A549 (cell line): ENCODE results near the gene PAPSS2.

ENCODE experiments used
- CEBPB ChIP-seq, 2 experiments: fragments of >200 bp in 1 of 2; sonication (Bioruptor Twin) in 1 of 2; formaldehyde crosslinking in 1 of 2; IDR thresholded peaks; 2 replicates each; pipeline ENCODE4 v1.6.1; 2012 to 2016
- HDAC2 ChIP-seq: fragments of 200-600 bp; sonication (generic); IDR thresholded peaks from 2 replicates; pipeline ENCODE4 v1.6.1; 2016
- MAZ ChIP-seq: fragments of 150-350 bp; IDR thresholded peaks from 2 replicates; pipeline ENCODE4 v1.6.1; 2014; ENCODE audit warnings: antibody characterized with exemption, low read depth, low read length, borderline replicate concordance
- POLR2A ChIP-seq: IDR thresholded peaks from 2 replicates; pipeline ENCODE4 v1.6.1; 2012; ENCODE audit warnings: mild to moderate bottlenecking, low read length
- POLR2AphosphoS2 ChIP-seq: conservative IDR thresholded peaks from 2 replicates; pipeline ENCODE4 v1.6.1; 2012; ENCODE audit warnings: low read length, improper control_type of control experiment, inconsistent platforms
- RAD21 ChIP-seq, 2 experiments: fragments of >200 bp in 1 of 2; sonication (Bioruptor Twin) in 1 of 2; formaldehyde crosslinking in 1 of 2; IDR thresholded peaks in 1 of 2; conservative IDR thresholded peaks in 1 of 2; 2 replicates in 1 of 2; 3 replicates in 1 of 2; pipeline ENCODE4 v1.6.1; 2012 to 2018; ENCODE audit warnings: inconsistent platforms in 1 of 2
- RFX5 ChIP-seq: fragments of 450-650 bp; IDR thresholded peaks from 2 replicates; pipeline ENCODE4 v1.7.1; 2014; ENCODE audit warnings: antibody characterized with exemption, mild to moderate bottlenecking, moderate library complexity
- TF ChIP-seq, protein P1 (sequence below): fragments of >200 bp; sonication (Bioruptor Twin); formaldehyde crosslinking; IDR thresholded peaks from 3 replicates; pipeline ENCODE4 v1.5.1; 2016

DNA sequence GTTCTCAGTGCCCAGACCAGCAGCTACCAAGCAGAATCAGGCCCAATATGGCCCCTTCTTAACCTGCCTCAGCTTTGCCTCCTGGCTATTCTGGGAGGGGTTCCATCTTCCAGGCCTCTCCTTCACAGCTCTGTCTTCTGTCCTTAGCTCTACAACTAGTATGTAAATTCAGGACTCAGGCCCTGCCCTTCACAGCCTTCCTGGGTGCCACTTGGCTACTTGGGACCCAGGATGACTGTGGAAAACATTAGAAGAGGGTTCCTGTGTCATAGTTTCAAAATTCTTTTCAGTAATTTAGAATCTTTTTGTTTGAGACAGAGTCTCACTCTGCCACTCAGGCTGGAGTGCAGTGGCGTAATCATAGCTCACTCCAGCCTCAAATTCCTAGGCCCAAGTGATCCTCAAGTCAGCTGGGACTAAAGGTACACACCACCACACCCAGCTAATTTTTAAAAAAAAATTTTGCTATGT lies 33.2 kb upstream of the PAPSS2 start:
- TF ChIP-seq, protein P1, sequence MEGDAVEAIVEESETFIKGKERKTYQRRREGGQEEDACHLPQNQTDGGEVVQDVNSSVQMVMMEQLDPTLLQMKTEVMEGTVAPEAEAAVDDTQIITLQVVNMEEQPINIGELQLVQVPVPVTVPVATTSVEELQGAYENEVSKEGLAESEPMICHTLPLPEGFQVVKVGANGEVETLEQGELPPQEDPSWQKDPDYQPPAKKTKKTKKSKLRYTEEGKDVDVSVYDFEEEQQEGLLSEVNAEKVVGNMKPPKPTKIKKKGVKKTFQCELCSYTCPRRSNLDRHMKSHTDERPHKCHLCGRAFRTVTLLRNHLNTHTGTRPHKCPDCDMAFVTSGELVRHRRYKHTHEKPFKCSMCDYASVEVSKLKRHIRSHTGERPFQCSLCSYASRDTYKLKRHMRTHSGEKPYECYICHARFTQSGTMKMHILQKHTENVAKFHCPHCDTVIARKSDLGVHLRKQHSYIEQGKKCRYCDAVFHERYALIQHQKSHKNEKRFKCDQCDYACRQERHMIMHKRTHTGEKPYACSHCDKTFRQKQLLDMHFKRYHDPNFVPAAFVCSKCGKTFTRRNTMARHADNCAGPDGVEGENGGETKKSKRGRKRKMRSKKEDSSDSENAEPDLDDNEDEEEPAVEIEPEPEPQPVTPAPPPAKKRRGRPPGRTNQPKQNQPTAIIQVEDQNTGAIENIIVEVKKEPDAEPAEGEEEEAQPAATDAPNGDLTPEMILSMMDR: no peak
- no peak for TF ChIP-seq POLR2AphosphoS2
- no peak for TF ChIP-seq POLR2A
- no peak for TF ChIP-seq RFX5
- no peak for TF ChIP-seq MAZ
- TF ChIP-seq CEBPB (IDR thresholded peaks at IDR 0.05): no peak
- no peak for TF ChIP-seq RAD21 (conservative IDR thresholded peaks at IDR 0.05 in 1 of 2, IDR thresholded peaks at IDR 0.05 in 1 of 2)
- no peak for TF ChIP-seq HDAC2
